HUES64 (cell line): ENCODE data around the gene MIGA2.

ENCODE experiments used
- H3K27ac ChIP-seq: 2 replicates; pipeline ENCODE4 v1.7.0; 2013; ENCODE audit warnings: low read depth, low read length, inconsistent platforms
- H3K27me3 ChIP-seq: 2 replicates; pipeline ENCODE4 v1.6.1; 2013; ENCODE audit warnings: mild to moderate bottlenecking, low read length; ENCODE audit not compliant: insufficient read depth
- H3K36me3 ChIP-seq: 2 replicates; pipeline ENCODE4 v1.6.1; 2013; ENCODE audit warnings: mild to moderate bottlenecking, low read length; ENCODE audit not compliant: insufficient read depth
- H3K4me1 ChIP-seq: 2 replicates; pipeline ENCODE4 v1.6.1; 2013; ENCODE audit warnings: mild to moderate bottlenecking, low read length, moderate library complexity; ENCODE audit not compliant: insufficient read depth
- H3K4me3 ChIP-seq: 2 replicates; pipeline ENCODE4 v1.5.1; 2013; ENCODE audit warnings: mild to moderate bottlenecking, low read length, moderate library complexity
- H3K9ac ChIP-seq: 2 replicates; pipeline ENCODE4 v1.6.1; 2013; ENCODE audit warnings: mild to moderate bottlenecking, low read depth, low read length
- H3K9me3 ChIP-seq: 2 replicates; pipeline ENCODE4 v1.6.1; 2013; ENCODE audit warnings: low read depth, low read length; ENCODE audit not compliant: insufficient read depth
- WGBS: fragments of 150-250, 120-280 bp; methylation state at CpG from one replicate; pipeline ENCODE4 v1.1.7; 2013; ENCODE audit warnings: missing lambda C conversion rate; 5-methylcytosine and 5-hydroxymethylcytosine counted together

Gene MIGA2

GRCh38 chr9:129076640-129077037 lies 40.2 kb downstream of the MIGA2 start:
- Histone ChIP-seq H3K27me3 (no peaks in the 10 kb centered on the region), H3K4me3 (no peak overlapping the region), H3K27ac (no peak overlapping the region), H3K36me3 (no peaks in the 10 kb centered on the region), H3K9me3 (no peaks in the 10 kb centered on the region), H3K4me1 (peaks cover 10% of the 10 kb centered on the region), H3K9ac (no peak overlapping the region)
- 95% methylated on average over 11 of the region's 11 CpGs for WGBS

- WGBS: 96% methylated on average over 8 of the region's 10 CpGs
- Histone ChIP-seq H3K4me3 (no peak overlapping the region), H3K27me3 (no peaks in the 10 kb centered on the region), H3K9me3 (no peaks in the 10 kb centered on the region), H3K9ac (no peak overlapping the region), H3K36me3 (no peaks in the 10 kb centered on the region), H3K4me1 (peaks cover 9% of the 10 kb centered on the region; the same call in 1 of the 2 replicates), H3K27ac (no peak overlapping the region)
Observed at GRCh38 chr9:129077236-129077635, 40.8 kb downstream of the MIGA2 start.

- no peaks in the 10 kb centered on the region for H3K27me3 ChIP-seq
- H3K4me1 ChIP-seq: peaks cover 6% of the 10 kb centered on the region; the same call in 1 of the 2 replicates
- H3K9ac ChIP-seq: no peak overlapping the region
- 90% methylated on average over 18 of the region's 18 CpGs for WGBS
- no peaks in the 10 kb centered on the region for H3K36me3 ChIP-seq
- no peak overlapping the region for H3K4me3 ChIP-seq
- no peaks in the 10 kb centered on the region for H3K9me3 ChIP-seq
- H3K27ac ChIP-seq: no peak overlapping the region
Observed at GRCh38 chr9:129078691-129079503, 42.5 kb downstream of the MIGA2 start.

- 89% methylated on average over 12 of the region's 13 CpGs for WGBS
- Histone ChIP-seq H3K27me3 (no peaks in the 10 kb centered on the region), H3K4me1 (peaks cover 6% of the 10 kb centered on the region; the same call in 1 of the 2 replicates), H3K27ac (no peak overlapping the region), H3K36me3 (peaks cover under 1% of the 10 kb centered on the region; the same call in 1 of the 2 replicates), H3K9me3 (no peaks in the 10 kb centered on the region), H3K4me3 (peak overlapping the region; percentile 82), H3K9ac (peak overlapping the region; percentile 53; the same call in 1 of the 2 replicates)
Observed at GRCh38 chr9:129079829-129080228, 43.4 kb downstream of the MIGA2 start.

- Histone ChIP-seq H3K4me1 (peaks cover 6% of the 10 kb centered on the region; the same call in 1 of the 2 replicates), H3K9ac (peak overlapping the region; percentile 53), H3K27me3 (no peaks in the 10 kb centered on the region), H3K9me3 (no peaks in the 10 kb centered on the region), H3K36me3 (peaks cover 5% of the 10 kb centered on the region; the same call in 1 of the 2 replicates), H3K4me3 (peak overlapping the region; percentile 82), H3K27ac (0 out of 2 replicates have a peak overlapping the region, but pooled peaks have one; percentile 36)
- WGBS: 7% methylated on average over 12 of the region's 12 CpGs
Observed at GRCh38 chr9:129080298-129080600, 43.8 kb downstream of the MIGA2 start.

GRCh38 chr9:129080601-129081387 lies 44.4 kb downstream of the MIGA2 start, which contains the start of gene DOLPP1:
Gene DOLPP1 (plus strand): TSS chr9:129081111. CDS start chr9:129081132, 21 bp downstream.
- Histone ChIP-seq H3K4me1 (peaks cover 6% of the 10 kb centered on the region; the same call in 1 of the 2 replicates), H3K9me3 (no peaks in the 10 kb centered on the region), H3K27me3 (no peaks in the 10 kb centered on the region), H3K36me3 (peaks cover 10% of the 10 kb centered on the region), H3K9ac (peak within 1 kb of the TSS; percentile 85), H3K27ac (peak within 1 kb of the TSS; percentile 92), H3K4me3 (peak within 1 kb of the TSS; percentile 82)
- under 1% methylated on average over 70 of the region's 70 CpGs for WGBS

GRCh38 chr9:129081388-129081904 lies 45.0 kb downstream of the MIGA2 start:
- H3K9me3 ChIP-seq: no peaks in the 10 kb centered on the region
- H3K27me3 ChIP-seq: no peaks in the 10 kb centered on the region
- H3K4me1 ChIP-seq: peaks cover 6% of the 10 kb centered on the region; the same call in 1 of the 2 replicates
- 7% methylated on average over 30 of the region's 30 CpGs for WGBS
- H3K27ac ChIP-seq: peak overlapping the region; percentile 92
- H3K4me3 ChIP-seq: peak overlapping the region; percentile 82
- H3K36me3 ChIP-seq: peaks cover 17% of the 10 kb centered on the region
- peak overlapping the region; percentile 85 for H3K9ac ChIP-seq

GRCh38 chr9:129084087-129084486 lies 47.7 kb downstream of the MIGA2 start:
- H3K9me3 ChIP-seq: no peaks in the 10 kb centered on the region
- peaks cover 6% of the 10 kb centered on the region; the same call in 1 of the 2 replicates for H3K4me1 ChIP-seq
- 92% methylated on average over 7 of the region's 7 CpGs for WGBS
- H3K27me3 ChIP-seq: no peaks in the 10 kb centered on the region
- H3K4me3 ChIP-seq: no peak overlapping the region
- no peak overlapping the region for H3K9ac ChIP-seq
- no peak overlapping the region for H3K27ac ChIP-seq
- H3K36me3 ChIP-seq: peaks cover 36% of the 10 kb centered on the region

GRCh38 chr9:129089246-129089645 lies 52.8 kb downstream of the MIGA2 start:
- Histone ChIP-seq H3K9ac (no peak overlapping the region), H3K4me3 (no peak overlapping the region), H3K9me3 (no peaks in the 10 kb centered on the region), H3K4me1 (no peaks in the 10 kb centered on the region), H3K27ac (no peak overlapping the region), H3K27me3 (no peaks in the 10 kb centered on the region), H3K36me3 (peaks cover 52% of the 10 kb centered on the region)
- 95% methylated on average over 15 of the region's 15 CpGs for WGBS

- Histone ChIP-seq H3K36me3 (peaks cover 19% of the 10 kb centered on the region), H3K27ac (no peak overlapping the region), H3K4me1 (no peaks in the 10 kb centered on the region), H3K4me3 (no peak overlapping the region), H3K9ac (no peak overlapping the region), H3K27me3 (no peaks in the 10 kb centered on the region), H3K9me3 (no peaks in the 10 kb centered on the region)
- 90% methylated on average over 20 of the region's 20 CpGs for WGBS
Observed at GRCh38 chr9:129093602-129094386, 57.4 kb downstream of the MIGA2 start.
